GM23248 (cell line): Measurements from ENCODE around the gene MTFMT. TPM values are rescaled to one million over a fixed set of nuclear protein-coding genes. Genes with fewer than 3 reads are reported as not detected.
"Not testable (repeated sequence)": the region's sequence is repeated elsewhere in the genome, so short reads cannot be mapped to it uniquely, and the experiment has no call there.

Experiments
- DNase-seq: peaks from one replicate; pipeline ENCODE4 v3.0.0-alpha.2; 2015
- H2AFZ ChIP-seq: fragments of 200-600 bp; sonication (generic); 2 replicates; pipeline ENCODE4 v1.6.1; 2016; ENCODE audit warnings: antibody characterized with exemption
- H3F3A ChIP-seq: fragments of 200-600 bp; sonication (generic); 2 replicates; pipeline ENCODE4 v1.6.1; 2016; ENCODE audit warnings: mild to moderate bottlenecking, antibody characterized with exemption, mixed run types; ENCODE audit not compliant: insufficient read depth
- H3K27ac ChIP-seq: fragments of 200-600 bp; sonication (generic); 2 replicates; pipeline ENCODE4 v1.5.1; 2016; ENCODE audit warnings: mild to moderate bottlenecking
- H3K27me3 ChIP-seq: fragments of 200-600 bp; sonication (generic); replicated peaks from 2 replicates; pipeline ENCODE4 v1.6.1; 2016; ENCODE audit warnings: mild to moderate bottlenecking; ENCODE audit not compliant: insufficient read depth
- H3K36me3 ChIP-seq: fragments of 200-600 bp; sonication (generic); 2 replicates; pipeline ENCODE4 v1.6.1; 2016; ENCODE audit warnings: low read depth, mild to moderate bottlenecking
- H3K4me1 ChIP-seq: fragments of 200-600 bp; sonication (generic); 2 replicates; pipeline ENCODE4 v1.6.1; 2016; ENCODE audit warnings: mild to moderate bottlenecking; ENCODE audit not compliant: insufficient read depth
- H3K4me2 ChIP-seq: fragments of 200-600 bp; sonication (generic); one replicate; pipeline ENCODE4 v1.6.1; 2016; ENCODE audit warnings: mild to moderate bottlenecking; ENCODE audit not compliant: unreplicated experiment
- H3K4me3 ChIP-seq: fragments of 200-600 bp; sonication (generic); 2 replicates; pipeline ENCODE4 v1.5.1; 2016; ENCODE audit warnings: mild to moderate bottlenecking
- H3K79me2 ChIP-seq: fragments of 200-600 bp; sonication (generic); 2 replicates; pipeline ENCODE4 v1.6.1; 2016; ENCODE audit warnings: mild to moderate bottlenecking; ENCODE audit not compliant: insufficient read depth
- H3K9ac ChIP-seq: fragments of 200-600 bp; sonication (generic); 2 replicates; pipeline ENCODE4 v1.6.1; 2016; ENCODE audit warnings: mild to moderate bottlenecking
- H3K9me2 ChIP-seq: fragments of 200-600 bp; sonication (generic); 2 replicates; pipeline ENCODE4 v1.6.1; 2016; ENCODE audit warnings: mixed run types, mild to moderate bottlenecking, moderate library complexity; ENCODE audit not compliant: insufficient read depth
- H3K9me3 ChIP-seq: fragments of 200-600 bp; sonication (generic); one replicate; pipeline ENCODE4 v1.6.1; 2017; ENCODE audit warnings: low read depth
- H4K20me1 ChIP-seq: fragments of 200-600 bp; sonication (generic); 2 replicates; pipeline ENCODE4 v1.6.0; 2016; ENCODE audit not compliant: insufficient read depth
- EZH2 ChIP-seq: fragments of 200-600 bp; sonication (generic); IDR thresholded peaks from 2 replicates; pipeline ENCODE4 v1.6.1; 2018; ENCODE audit warnings: antibody characterized with exemption, mild to moderate bottlenecking; ENCODE audit not compliant: insufficient read depth, poor library complexity, severe bottlenecking
- EZH2phosphoT487 ChIP-seq: fragments of 200-600 bp; sonication (generic); IDR thresholded peaks from 2 replicates; pipeline ENCODE4 v1.6.1; 2018; ENCODE audit warnings: antibody characterized with exemption, moderate library complexity, mild to moderate bottlenecking, low read depth; ENCODE audit not compliant: insufficient read depth
- WGBS, 2 experiments: methylation state at CpG; one replicate each; pipeline ENCODE4 v1.1.6; 2015 to 2017; ENCODE audit warnings: low lambda C conversion rate in 2 of 2, low coverage in 1 of 2; ENCODE audit errors: missing lambda C conversion rate in 2 of 2; 5-methylcytosine and 5-hydroxymethylcytosine counted together
- in situ Hi-C: fragments of 300-500 bp; cut with MboI; formaldehyde crosslinking; loops from 2 replicates; pipeline ENCODE4 v1.15.0; 2020
- polyA plus RNA-seq: library from polyadenylated mRNA; unstranded; fragments of >200 nt; fragmentation: Nextera tagmentation; extraction: Ambion mirVana; gene quantifications from 2 replicates; pipeline ENCODE4 v1.2.1, GENCODE V29; 2016
- total RNA-seq: library from RNA; depleted of rRNA; stranded (reverse); fragments of >200 nt; shearing (Covaris generic); gene quantifications from 2 replicates; pipeline ENCODE4 v1.2.3, GENCODE V29; 2014

MTFMT gene
- total and polyA plus RNA-seq, 2 experiments from 2014 or later: 23.8 to 25.3 TPM

- 92 to 95% methylated on average over 12 to 20 of the region's 22 CpGs for WGBS, 2 experiments
- H4K20me1 ChIP-seq, H3K4me2 ChIP-seq, H3K27ac ChIP-seq, in situ Hi-C loops, H3K9me2 ChIP-seq, H3K9me3 ChIP-seq, H3K79me2 ChIP-seq, DNase-seq, H3F3A ChIP-seq, H2AFZ ChIP-seq, H3K9ac ChIP-seq, H3K36me3 ChIP-seq, H3K4me3 ChIP-seq, H3K27me3 ChIP-seq: not testable (repeated sequence)
- peaks cover 15% of the 10 kb centered on the region for H3K4me1 ChIP-seq
These were observed 45.5 kb upstream of the MTFMT start for GRCh38 chr15:65074946-65075345.

GRCh38 chr15:65072617-65073016 is 43.2 kb upstream of the MTFMT start:
- no peaks in the 10 kb centered on the region for H4K20me1 ChIP-seq
- H3K36me3 ChIP-seq: no peaks in the 10 kb centered on the region
- 87 to 88% methylated on average over 3 of the region's 3 CpGs for WGBS, 2 experiments
- no peak overlapping the region for H2AFZ ChIP-seq
- DNase-seq: no peak
- no peaks in the 10 kb centered on the region for H3K9me2 ChIP-seq
- H3K4me2 ChIP-seq: no peak overlapping the region
- H3K79me2 ChIP-seq: no peaks in the 10 kb centered on the region
- peaks cover 35% of the 10 kb centered on the region for H3K4me1 ChIP-seq
- in situ Hi-C loops: no loop called here
- TF ChIP-seq EZH2phosphoT487 (no peak), EZH2 (no peak)
- peaks cover 22% of the 10 kb centered on the region for H3F3A ChIP-seq
- no peaks in the 10 kb centered on the region for H3K9me3 ChIP-seq
- H3K9ac ChIP-seq: no peak overlapping the region
- 0 out of 2 replicates have a peak, but pooled peaks cover under 1% of the 10 kb centered on the region for H3K27me3 ChIP-seq
- no peak overlapping the region for H3K4me3 ChIP-seq
- no peak overlapping the region for H3K27ac ChIP-seq

- no peak overlapping the region for H3K4me3 ChIP-seq
- no peak for TF ChIP-seq EZH2
- no peak for TF ChIP-seq EZH2phosphoT487
- H3K9me3 ChIP-seq: no peaks in the 10 kb centered on the region
- DNase-seq: peak; percentile 69
- H3K36me3 ChIP-seq: no peaks in the 10 kb centered on the region
- WGBS, 2 experiments: 60 to 73% methylated on average over 1 of the region's 1 CpG
- H3K27ac ChIP-seq: no peak overlapping the region
- H3K9ac ChIP-seq: no peak overlapping the region
- no peaks in the 10 kb centered on the region for H4K20me1 ChIP-seq
- no peak overlapping the region for H2AFZ ChIP-seq
- peaks cover 35% of the 10 kb centered on the region for H3K4me1 ChIP-seq
- H3K27me3 ChIP-seq: peaks cover 6% of the 10 kb centered on the region; the same call in 1 of the 2 replicates
- no peaks in the 10 kb centered on the region for H3K9me2 ChIP-seq
- in situ Hi-C loops: no loop called here
- H3K4me2 ChIP-seq: peak overlapping the region; percentile 23
- H3F3A ChIP-seq: peaks cover 22% of the 10 kb centered on the region
- H3K79me2 ChIP-seq: no peaks in the 10 kb centered on the region
These were observed 42.6 kb upstream of the MTFMT start for GRCh38 chr15:65072027-65072426.

- Histone ChIP-seq H3K79me2 (no peaks in the 10 kb centered on the region), H3K4me3 (no peak overlapping the region), H3K27ac (no peak overlapping the region), H3K4me1 (peaks cover 35% of the 10 kb centered on the region), H4K20me1 (no peaks in the 10 kb centered on the region), H3K27me3 (peaks cover 11% of the 10 kb centered on the region), H3K9ac (no peak overlapping the region), H3K9me2 (no peaks in the 10 kb centered on the region), H3K4me2 (no peak overlapping the region), H3K36me3 (no peaks in the 10 kb centered on the region), H3K9me3 (no peaks in the 10 kb centered on the region), H3F3A (peaks cover 22% of the 10 kb centered on the region), H2AFZ (no peak overlapping the region)
- in situ Hi-C loops: no loop called here
- TF ChIP-seq EZH2 (no peak), EZH2phosphoT487 (no peak)
- WGBS, 2 experiments: 30 to 39% methylated on average over 5 of the region's 5 CpGs
- no peak for DNase-seq
These were observed 42.0 kb upstream of the MTFMT start for GRCh38 chr15:65071381-65071811.
